ENCODE measurements around the gene FRYL. TPM values are rescaled to one million over a fixed set of nuclear protein-coding genes. Genes with fewer than 3 reads are reported as not detected.
A peak's percentile ranks its signal among the peaks of the same experiment; 100 is the strongest.

The FRYL gene
- total RNA-seq, 4 donors from 2014 or later: 46.0 to 66.5 (median 55.8) TPM

DNA sequence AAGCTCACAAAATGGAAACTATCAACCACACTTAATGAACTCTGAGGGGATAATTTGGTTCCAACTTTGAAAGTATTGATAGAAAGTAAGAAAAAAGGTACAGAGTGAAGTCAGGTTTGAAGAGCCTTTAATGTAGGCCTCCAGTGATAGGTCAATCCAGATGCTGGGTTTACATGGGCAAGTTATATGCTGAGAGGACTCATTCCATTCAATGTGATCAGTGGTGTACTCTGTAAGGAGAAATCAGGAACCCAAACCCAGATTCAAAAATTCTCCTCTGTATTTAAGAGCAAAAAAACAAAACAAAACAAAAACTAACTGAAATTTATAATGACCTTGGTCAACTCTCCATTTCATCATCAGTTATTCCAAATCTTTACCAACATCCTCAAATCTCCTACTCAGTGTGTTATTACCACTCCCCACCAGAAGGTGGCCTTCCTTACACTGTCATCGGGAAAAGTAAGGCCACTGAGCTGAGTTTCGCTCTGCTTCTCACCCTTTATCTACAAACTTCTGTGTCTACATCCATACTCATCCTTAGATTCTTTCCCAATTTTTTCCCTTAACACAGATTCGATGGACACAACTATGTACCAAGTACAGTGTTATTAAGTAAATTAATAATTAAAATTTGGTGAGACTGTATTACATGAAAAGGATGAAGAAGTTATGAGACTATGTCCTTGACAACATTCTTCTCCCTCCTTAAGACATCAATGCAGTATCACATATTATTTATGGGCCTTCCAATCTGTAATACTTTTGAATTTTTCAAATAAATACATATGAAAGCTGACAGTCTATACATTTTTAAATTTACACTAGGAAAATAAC is 201.7 kb downstream of the FRYL start:
- intact Hi-C loops (cut with DNase I): loop anchor here (2.0 to 5.0 kb wide), 4 partner anchors 199 to 384 kb away; partner anchors contain the start of genes OCIAD1 and OCIAD2

GRCh38 chr4:48575964-48576363 is 204.1 kb downstream of the FRYL start:
- DNase-seq (ENCODE audit: extremely low spot score): no peak
- WGBS: 93% methylated on average over 6 of the region's 6 CpGs
- Histone ChIP-seq H3K27ac (replicated peaks in 1 of 4) (no peak overlapping the region), H3K4me3 (no peak overlapping the region), H3K36me3 (peaks cover 20 to 65% (median 46%) of the 10 kb centered on the region in 4 donors), H3K4me1 (no peaks in the 10 kb centered on the region), H3K27me3 (no peaks in the 10 kb centered on the region), H3K9me3 (no peaks in the 10 kb centered on the region)
- TF ChIP-seq EP300 (IDR thresholded peaks at IDR 0.05) (no peak), POLR2AphosphoS5 (IDR thresholded peaks at IDR 0.05) (no peak), POLR2A (IDR thresholded peaks at IDR 0.05; ENCODE audit: low read depth) (no peak)
- TF ChIP-seq, protein P1, sequence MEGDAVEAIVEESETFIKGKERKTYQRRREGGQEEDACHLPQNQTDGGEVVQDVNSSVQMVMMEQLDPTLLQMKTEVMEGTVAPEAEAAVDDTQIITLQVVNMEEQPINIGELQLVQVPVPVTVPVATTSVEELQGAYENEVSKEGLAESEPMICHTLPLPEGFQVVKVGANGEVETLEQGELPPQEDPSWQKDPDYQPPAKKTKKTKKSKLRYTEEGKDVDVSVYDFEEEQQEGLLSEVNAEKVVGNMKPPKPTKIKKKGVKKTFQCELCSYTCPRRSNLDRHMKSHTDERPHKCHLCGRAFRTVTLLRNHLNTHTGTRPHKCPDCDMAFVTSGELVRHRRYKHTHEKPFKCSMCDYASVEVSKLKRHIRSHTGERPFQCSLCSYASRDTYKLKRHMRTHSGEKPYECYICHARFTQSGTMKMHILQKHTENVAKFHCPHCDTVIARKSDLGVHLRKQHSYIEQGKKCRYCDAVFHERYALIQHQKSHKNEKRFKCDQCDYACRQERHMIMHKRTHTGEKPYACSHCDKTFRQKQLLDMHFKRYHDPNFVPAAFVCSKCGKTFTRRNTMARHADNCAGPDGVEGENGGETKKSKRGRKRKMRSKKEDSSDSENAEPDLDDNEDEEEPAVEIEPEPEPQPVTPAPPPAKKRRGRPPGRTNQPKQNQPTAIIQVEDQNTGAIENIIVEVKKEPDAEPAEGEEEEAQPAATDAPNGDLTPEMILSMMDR (IDR thresholded peaks at IDR 0.05): no peak
- intact Hi-C loops (cut with DNase I): loop anchor here (5.0 kb wide), 3 partner anchors 201 to 331 kb away; partner anchors contain the start of genes OCIAD1 and OCIAD2

More for the DNA sequence above, 201.7 kb downstream of the FRYL start:
- TF ChIP-seq, protein P1 (IDR thresholded peaks at IDR 0.05): peak; percentile 84 to 87 (median 86)
- TF ChIP-seq POLR2A (IDR thresholded peaks at IDR 0.05; ENCODE audit: low read depth) (no peak), POLR2AphosphoS5 (IDR thresholded peaks at IDR 0.05) (peak in 1 of 2 donors; percentile 38)
- DNase-seq (ENCODE audit: extremely low spot score): no peak
- no peaks in the 10 kb centered on the region for H3K27me3 ChIP-seq
- H3K4me1 ChIP-seq: no peaks in the 10 kb centered on the region
- no peaks in the 10 kb centered on the region for H3K9me3 ChIP-seq
- no peak overlapping the region for H3K27ac ChIP-seq (replicated peaks in 1 of 4)
- WGBS: 4% methylated on average over 3 of the region's 3 CpGs
- H3K4me3 ChIP-seq: no peak overlapping the region
- H3K36me3 ChIP-seq: peaks cover 12 to 63% (median 39%) of the 10 kb centered on the region in 4 donors

DNA sequence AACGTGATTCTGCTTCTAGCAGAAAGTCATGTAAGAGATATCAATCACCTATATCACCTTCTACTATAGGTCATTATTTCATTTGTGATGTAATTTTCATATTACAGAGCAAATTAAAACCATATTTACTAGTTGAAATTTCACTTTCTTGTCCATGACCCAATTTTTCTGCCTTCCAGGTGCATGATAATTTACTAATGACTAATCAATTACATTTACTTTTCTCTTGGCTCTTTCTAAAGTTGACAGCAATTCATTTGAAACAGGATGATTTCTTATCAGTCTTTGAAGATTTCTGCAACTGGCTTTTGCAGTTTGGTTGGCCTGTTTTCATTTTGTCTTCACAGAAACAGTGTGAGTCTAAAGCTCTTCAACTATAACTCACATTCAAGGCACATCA is 208.6 kb downstream of the FRYL start:
- Histone ChIP-seq H3K36me3 (peaks cover 31 to 95% (median 71%) of the 10 kb centered on the region in 4 donors), H3K4me1 (no peaks in the 10 kb centered on the region), H3K27ac (replicated peaks in 1 of 4) (no peak overlapping the region), H3K9me3 (no peaks in the 10 kb centered on the region), H3K27me3 (no peaks in the 10 kb centered on the region), H3K4me3 (no peak overlapping the region)
- 86% methylated on average over 1 of the region's 1 CpG for WGBS
- TF ChIP-seq POLR2AphosphoS5 (IDR thresholded peaks at IDR 0.05): no peak
- TF ChIP-seq, protein P1 (IDR thresholded peaks at IDR 0.05): no peak
- TF ChIP-seq EP300 (IDR thresholded peaks at IDR 0.05): no peak
- TF ChIP-seq POLR2A (IDR thresholded peaks at IDR 0.05; ENCODE audit: low read depth): no peak
- intact Hi-C loops (cut with DNase I): no loop called here
- DNase-seq (ENCODE audit: extremely low spot score): no peak

DNA sequence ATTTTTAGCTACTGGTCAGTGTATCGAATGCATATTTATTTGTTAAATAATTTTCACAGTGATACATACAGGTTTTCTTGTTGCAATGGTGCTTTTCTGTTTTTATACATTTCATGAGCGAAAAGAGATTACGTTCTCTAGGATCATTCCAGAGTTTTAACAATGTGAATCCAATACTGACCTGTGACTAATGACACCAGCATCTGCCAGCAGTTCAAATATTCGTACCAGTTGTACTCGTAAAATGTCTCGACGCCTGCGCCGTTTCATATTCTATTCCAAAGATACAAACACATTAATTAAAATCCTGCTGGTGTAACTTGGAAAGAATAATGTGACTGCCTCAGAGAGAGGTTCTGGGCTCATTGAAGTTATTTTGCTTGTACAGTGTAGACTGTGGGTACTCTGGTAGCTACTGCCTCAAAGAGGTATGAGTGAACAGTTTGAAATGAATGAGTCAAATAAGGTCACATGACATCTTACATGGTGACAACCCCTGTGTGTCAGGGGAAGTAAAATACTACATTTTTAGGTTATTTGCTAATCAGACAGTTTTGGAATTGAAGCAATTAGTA is 209.3 kb downstream of the FRYL start:
- Histone ChIP-seq H3K4me3 (no peak overlapping the region), H3K4me1 (no peaks in the 10 kb centered on the region), H3K27ac (replicated peaks in 1 of 4) (no peak overlapping the region), H3K27me3 (no peaks in the 10 kb centered on the region), H3K36me3 (peaks cover 24 to 95% (median 69%) of the 10 kb centered on the region in 4 donors), H3K9me3 (no peaks in the 10 kb centered on the region)
- no peak for TF ChIP-seq EP300 (IDR thresholded peaks at IDR 0.05)
- TF ChIP-seq, protein P1 (IDR thresholded peaks at IDR 0.05): no peak
- TF ChIP-seq POLR2A (IDR thresholded peaks at IDR 0.05; ENCODE audit: low read depth): no peak
- TF ChIP-seq POLR2AphosphoS5 (IDR thresholded peaks at IDR 0.05): no peak
- WGBS: 94% methylated on average over 9 of the region's 9 CpGs
- no peak for DNase-seq (ENCODE audit: extremely low spot score)
- intact Hi-C loops (cut with DNase I): no loop called here
